ENCODE measurements around the gene VARS1.

- TF ChIP-seq CTCF (IDR thresholded peaks at IDR 0.05) (no peak), POLR2A (IDR thresholded peaks at IDR 0.05) (no peak)
These were observed 46.5 kb upstream of the VARS1 start for GRCh38 chr6:31842053-31842452.

Data from vagina (tissue), 2 donors.